Parathyroid adenoma (tissue), 2 donors: ENCODE measurements around the gene NDUFA6.
"Not testable (repeated sequence)": the region's sequence is repeated elsewhere in the genome, so short reads cannot be mapped to it uniquely, and the experiment has no call there.

Experiments used
- H2AFZ ChIP-seq: fragments of 300-600 bp; sonication (generic); one replicate; pipeline ENCODE4 v1.7.0; 2017; ENCODE audit warnings: antibody characterized with exemption, mild to moderate bottlenecking
- H3K27ac ChIP-seq: fragments of 300-600 bp; sonication (generic); one replicate; pipeline ENCODE4 v1.7.0; 2017
- H3K27me3 ChIP-seq: fragments of 300-600 bp; sonication (generic); one replicate; pipeline ENCODE4 v1.7.0; 2017; ENCODE audit warnings: low read length; ENCODE audit not compliant: control insufficient read depth, insufficient read depth
- H3K36me3 ChIP-seq: fragments of 300-600 bp; sonication (generic); one replicate; pipeline ENCODE4 v1.7.0; 2017; ENCODE audit warnings: low read length; ENCODE audit not compliant: control insufficient read depth, insufficient read depth
- H3K4me1 ChIP-seq: fragments of 300-600 bp; sonication (generic); one replicate; pipeline ENCODE4 v1.7.0; 2017; ENCODE audit warnings: control low read depth
- H3K4me2 ChIP-seq: fragments of 300-600 bp; sonication (generic); one replicate; pipeline ENCODE4 v1.7.0; 2017; ENCODE audit warnings: low read length
- H3K4me3 ChIP-seq: fragments of 300-600 bp; sonication (generic); one replicate; pipeline ENCODE4 v1.7.0; 2017; ENCODE audit warnings: low read depth, low read length
- H3K79me2 ChIP-seq: fragments of 300-600 bp; sonication (generic); one replicate; pipeline ENCODE4 v1.7.0; 2017; ENCODE audit warnings: control low read depth
- H3K9ac ChIP-seq: fragments of 300-600 bp; sonication (generic); one replicate; pipeline ENCODE4 v1.7.0; 2017; ENCODE audit warnings: mild to moderate bottlenecking
- H3K9me3 ChIP-seq: fragments of 300-600 bp; sonication (generic); one replicate; pipeline ENCODE4 v1.7.0; 2017; ENCODE audit warnings: low read length; ENCODE audit not compliant: control insufficient read depth
- CTCF ChIP-seq: fragments of 300-600 bp; sonication (generic); IDR thresholded peaks from one replicate; pipeline ENCODE4 v1.7.0; 2017; ENCODE audit warnings: antibody characterized with exemption, mild to moderate bottlenecking
- donor health status: primary hyperparathyroidism.

Gene NDUFA6

DNA sequence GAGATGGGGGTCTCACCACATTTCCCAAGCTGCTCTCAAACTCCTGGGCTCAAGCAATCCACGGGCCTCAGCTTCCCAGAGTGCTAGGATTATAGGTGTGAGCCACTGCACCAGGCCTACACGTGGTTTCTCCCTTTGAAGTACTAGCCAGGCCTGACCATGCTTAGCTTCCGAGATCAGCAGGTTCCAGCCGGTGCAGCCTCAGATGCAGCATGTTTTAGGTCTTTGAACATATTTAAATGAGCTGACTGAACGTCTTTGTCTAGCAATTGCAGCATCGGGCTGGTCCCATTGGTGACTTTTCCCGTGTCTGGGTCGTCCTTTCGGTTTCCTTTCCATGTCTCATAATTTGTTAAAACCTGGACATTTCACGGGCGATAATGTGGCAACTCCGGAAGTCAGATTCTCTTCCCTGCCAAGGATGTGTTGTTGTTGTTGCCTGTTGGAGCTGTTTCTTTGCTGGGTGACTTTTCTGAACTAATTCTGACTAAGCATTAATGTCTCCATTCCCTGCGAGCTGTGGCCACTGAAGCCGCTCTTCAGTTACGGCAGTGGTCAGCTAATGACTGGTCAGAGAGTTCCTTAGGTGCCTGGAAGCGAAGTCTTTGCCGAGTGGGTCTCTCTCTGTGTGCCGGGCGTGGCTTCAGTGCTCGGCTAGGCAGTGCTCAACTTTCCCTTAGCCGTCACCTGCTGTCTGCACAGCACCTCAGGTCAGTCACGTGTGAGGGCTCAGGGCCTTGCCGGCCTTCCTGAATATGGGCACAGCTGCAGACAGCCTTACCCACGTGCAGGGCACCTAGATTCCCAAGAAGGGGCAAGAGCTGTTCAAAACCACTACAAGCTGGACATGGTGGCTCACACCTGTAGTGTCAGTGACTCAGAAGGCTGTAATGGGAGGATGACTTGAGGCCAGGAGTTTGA lies 43.8 kb upstream of the NDUFA6 start:
- Histone ChIP-seq H3K9ac (no peak overlapping the region), H3K36me3 (no peaks in the 10 kb centered on the region), H3K4me2 (no peak overlapping the region), H3K79me2 (no peaks in the 10 kb centered on the region), H3K4me3 (no peak overlapping the region), H3K4me1 (no peaks in the 10 kb centered on the region), H2AFZ (no peak overlapping the region), H3K9me3 (no peaks in the 10 kb centered on the region), H3K27me3 (no peaks in the 10 kb centered on the region), H3K27ac (no peak overlapping the region)
- TF ChIP-seq CTCF, result no peak

- no peaks in the 10 kb centered on the region for H3K9me3 ChIP-seq
- no peak overlapping the region for H3K4me3 ChIP-seq
- no peaks in the 10 kb centered on the region for H3K36me3 ChIP-seq
- H3K4me1 ChIP-seq, result no peaks in the 10 kb centered on the region
- H2AFZ ChIP-seq, result no peak overlapping the region
- H3K79me2 ChIP-seq, result no peaks in the 10 kb centered on the region
- H3K27ac ChIP-seq, result no peak overlapping the region
- TF ChIP-seq CTCF, result no peak
- H3K27me3 ChIP-seq, result no peaks in the 10 kb centered on the region
- no peak overlapping the region for H3K4me2 ChIP-seq
- H3K9ac ChIP-seq, result no peak overlapping the region
Measured at GRCh38 chr22:42132457-42132856, 41.9 kb upstream of the NDUFA6 start.

DNA sequence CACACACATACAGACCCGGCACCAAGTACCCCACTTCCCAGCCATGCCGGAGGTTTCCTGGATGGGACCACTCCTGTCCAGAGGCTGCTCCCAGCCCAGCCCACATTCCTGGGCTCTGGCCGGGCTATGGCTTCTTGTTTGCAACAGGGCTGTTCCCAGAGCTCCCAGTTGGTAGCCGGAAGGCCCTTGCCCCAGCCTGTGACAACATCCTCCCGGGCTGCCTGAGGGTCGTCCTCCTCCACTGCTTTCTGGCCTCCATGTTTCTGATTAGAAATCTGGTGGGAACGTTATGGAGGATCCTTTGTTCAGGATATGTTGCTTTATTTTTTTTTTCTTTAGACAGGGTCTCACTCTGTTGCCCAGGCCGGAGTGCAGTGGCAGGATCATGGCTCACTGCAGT lies 41.0 kb upstream of the NDUFA6 start:
- H3K36me3 ChIP-seq, result no peaks in the 10 kb centered on the region
- no peak overlapping the region for H3K4me2 ChIP-seq
- no peaks in the 10 kb centered on the region for H3K4me1 ChIP-seq
- no peak overlapping the region for H3K9ac ChIP-seq
- H3K4me3 ChIP-seq, result no peak overlapping the region
- H3K79me2 ChIP-seq, result no peaks in the 10 kb centered on the region
- H3K27me3 ChIP-seq, result no peaks in the 10 kb centered on the region
- no peak overlapping the region for H3K27ac ChIP-seq
- H3K9me3 ChIP-seq, result no peaks in the 10 kb centered on the region
- TF ChIP-seq CTCF, result no peak
- H2AFZ ChIP-seq, result no peak overlapping the region

GRCh38 chr22:42130639-42131431 lies 40.3 kb upstream of the NDUFA6 start, which contains the start of gene CYP2D6:
TSS of gene CYP2D6 (minus strand) at chr22:42130810. CDS start at chr22:42130791, 19 bp downstream.
- not testable (repeated sequence) for H3K27ac ChIP-seq, H2AFZ ChIP-seq, H3K9ac ChIP-seq, H3K4me3 ChIP-seq, H3K79me2 ChIP-seq, H3K27me3 ChIP-seq, H3K9me3 ChIP-seq, H3K36me3 ChIP-seq, H3K4me2 ChIP-seq, H3K4me1 ChIP-seq

- not testable (repeated sequence) for H3K27ac ChIP-seq, H2AFZ ChIP-seq
Measured at GRCh38 chr22:42130182-42130581, 39.6 kb upstream of the NDUFA6 start.

DNA sequence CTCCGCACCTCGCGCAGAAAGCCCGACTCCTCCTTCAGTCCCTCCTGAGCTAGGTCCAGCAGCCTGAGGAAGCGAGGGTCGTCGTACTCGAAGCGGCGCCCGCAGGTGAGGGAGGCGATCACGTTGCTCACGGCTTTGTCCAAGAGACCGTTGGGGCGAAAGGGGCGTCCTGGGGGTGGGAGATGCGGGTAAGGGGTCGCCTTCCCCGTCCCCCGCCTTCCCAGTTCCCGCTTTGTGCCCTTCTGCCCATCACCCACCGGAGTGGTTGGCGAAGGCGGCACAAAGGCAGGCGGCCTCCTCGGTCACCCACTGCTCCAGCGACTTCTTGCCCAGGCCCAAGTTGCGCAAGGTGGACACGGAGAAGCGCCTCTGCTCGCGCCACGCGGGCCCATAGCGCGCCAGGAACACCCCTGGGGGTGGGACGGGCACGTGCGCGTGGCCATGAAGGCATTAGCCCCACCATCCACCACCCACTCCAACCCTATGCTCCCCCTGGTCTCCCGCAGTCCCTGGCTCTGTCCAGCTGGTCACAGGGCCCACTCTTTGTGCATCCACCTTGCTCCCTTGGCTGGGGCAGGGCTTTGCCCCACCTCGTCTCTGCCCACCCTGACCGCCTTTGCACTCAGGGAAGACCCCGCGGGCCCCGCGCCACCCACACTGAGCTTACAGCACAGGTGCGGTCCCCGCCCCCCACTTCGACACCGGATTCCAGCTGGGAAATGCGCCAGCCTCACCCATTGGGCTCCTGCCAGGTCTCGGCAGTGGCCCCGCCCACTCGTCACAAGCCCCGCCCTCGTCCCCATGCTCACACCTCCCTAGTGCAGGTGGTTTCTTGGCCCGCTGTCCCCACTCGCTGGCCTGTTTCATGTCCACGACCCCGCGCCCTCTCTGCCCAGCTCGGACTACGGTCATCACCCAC lies 38.5 kb upstream of the NDUFA6 start:
- not testable (repeated sequence) for H3K27ac ChIP-seq, H3K4me2 ChIP-seq, H3K4me1 ChIP-seq, H2AFZ ChIP-seq, H3K79me2 ChIP-seq, H3K9ac ChIP-seq, H3K36me3 ChIP-seq, H3K9me3 ChIP-seq, H3K27me3 ChIP-seq, H3K4me3 ChIP-seq

More at GRCh38 chr22:42130182-42130581, 39.6 kb upstream of the NDUFA6 start:
- H3K79me2 ChIP-seq, H3K4me2 ChIP-seq, H3K9ac ChIP-seq, H3K27me3 ChIP-seq, H3K36me3 ChIP-seq, H3K4me1 ChIP-seq, H3K9me3 ChIP-seq, H3K4me3 ChIP-seq: not testable (repeated sequence)

GRCh38 chr22:42128007-42128406 lies 37.4 kb upstream of the NDUFA6 start:
- not testable (repeated sequence) for H3K4me2 ChIP-seq, H3K36me3 ChIP-seq, H3K27me3 ChIP-seq, H3K9ac ChIP-seq, H3K4me1 ChIP-seq, H3K27ac ChIP-seq, H3K9me3 ChIP-seq, H3K79me2 ChIP-seq, H2AFZ ChIP-seq, H3K4me3 ChIP-seq
